ENCODE results near the gene NECAB3. TPM values are rescaled to one million over a fixed set of nuclear protein-coding genes. Genes with fewer than 3 reads are reported as not detected.
"Not testable (repeated sequence)": the region's sequence is repeated elsewhere in the genome, so short reads cannot be mapped to it uniquely, and the experiment has no call there.

Gene NECAB3
- total RNA-seq, 1 donor from 2014 or later: 58.6 TPM

DNA sequence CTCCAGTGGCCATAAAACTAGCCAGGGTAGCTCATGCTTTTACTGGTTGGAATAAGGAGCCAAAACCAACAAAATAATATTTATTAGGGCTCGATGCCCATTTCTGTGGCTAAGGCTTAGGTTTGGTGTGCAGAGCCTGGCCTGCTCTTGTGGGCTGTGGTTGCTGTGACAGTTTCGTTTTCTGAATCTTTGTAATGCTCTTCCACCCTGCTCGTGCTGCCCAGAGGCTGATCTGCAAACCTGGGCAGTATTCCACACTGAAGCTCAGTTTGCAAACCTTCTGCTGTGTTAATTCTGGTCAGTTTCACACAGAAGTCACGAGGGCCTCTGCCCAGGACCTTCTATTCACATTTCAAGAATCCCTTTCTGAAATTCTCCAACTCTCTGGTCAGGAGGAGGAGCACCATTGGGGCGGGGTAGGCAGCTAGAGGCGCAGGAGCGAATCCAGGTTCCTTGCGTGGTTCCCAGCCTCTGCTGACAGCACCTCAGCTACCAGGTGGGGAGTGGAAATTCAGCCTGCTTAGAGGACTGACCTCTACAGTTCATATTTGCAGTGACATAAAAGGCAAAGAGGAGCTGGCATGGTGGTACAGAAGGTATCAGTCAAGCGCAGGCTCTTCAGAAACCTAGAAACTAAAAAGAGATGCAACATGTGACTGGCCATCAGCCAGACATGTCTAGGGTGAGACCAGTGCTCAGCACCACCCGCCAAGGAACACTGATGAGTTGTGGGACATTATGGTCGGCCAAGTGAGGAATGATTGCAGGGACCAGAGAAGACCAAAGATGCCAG, 26.4 kb downstream of the NECAB3 start:
- Mint-ChIP-seq H3K36me3 (peaks cover 21% of the 10 kb centered on the region), H3K27me3 (ENCODE audit: low read depth) (no peaks in the 10 kb centered on the region), H3K9me3 (no peaks in the 10 kb centered on the region), H3K4me3 (no peak overlapping the region), H3K27ac (peak overlapping the region; percentile 77), H3K4me1 (peaks cover 48% of the 10 kb centered on the region)
- TF ChIP-seq, protein P1, sequence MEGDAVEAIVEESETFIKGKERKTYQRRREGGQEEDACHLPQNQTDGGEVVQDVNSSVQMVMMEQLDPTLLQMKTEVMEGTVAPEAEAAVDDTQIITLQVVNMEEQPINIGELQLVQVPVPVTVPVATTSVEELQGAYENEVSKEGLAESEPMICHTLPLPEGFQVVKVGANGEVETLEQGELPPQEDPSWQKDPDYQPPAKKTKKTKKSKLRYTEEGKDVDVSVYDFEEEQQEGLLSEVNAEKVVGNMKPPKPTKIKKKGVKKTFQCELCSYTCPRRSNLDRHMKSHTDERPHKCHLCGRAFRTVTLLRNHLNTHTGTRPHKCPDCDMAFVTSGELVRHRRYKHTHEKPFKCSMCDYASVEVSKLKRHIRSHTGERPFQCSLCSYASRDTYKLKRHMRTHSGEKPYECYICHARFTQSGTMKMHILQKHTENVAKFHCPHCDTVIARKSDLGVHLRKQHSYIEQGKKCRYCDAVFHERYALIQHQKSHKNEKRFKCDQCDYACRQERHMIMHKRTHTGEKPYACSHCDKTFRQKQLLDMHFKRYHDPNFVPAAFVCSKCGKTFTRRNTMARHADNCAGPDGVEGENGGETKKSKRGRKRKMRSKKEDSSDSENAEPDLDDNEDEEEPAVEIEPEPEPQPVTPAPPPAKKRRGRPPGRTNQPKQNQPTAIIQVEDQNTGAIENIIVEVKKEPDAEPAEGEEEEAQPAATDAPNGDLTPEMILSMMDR (IDR thresholded peaks at IDR 0.05; ENCODE audit: unreplicated experiment): no peak
- DNase-seq (ENCODE audit: low spot score in 2 of 2, unreplicated experiment in 2 of 2): no peak

DNA sequence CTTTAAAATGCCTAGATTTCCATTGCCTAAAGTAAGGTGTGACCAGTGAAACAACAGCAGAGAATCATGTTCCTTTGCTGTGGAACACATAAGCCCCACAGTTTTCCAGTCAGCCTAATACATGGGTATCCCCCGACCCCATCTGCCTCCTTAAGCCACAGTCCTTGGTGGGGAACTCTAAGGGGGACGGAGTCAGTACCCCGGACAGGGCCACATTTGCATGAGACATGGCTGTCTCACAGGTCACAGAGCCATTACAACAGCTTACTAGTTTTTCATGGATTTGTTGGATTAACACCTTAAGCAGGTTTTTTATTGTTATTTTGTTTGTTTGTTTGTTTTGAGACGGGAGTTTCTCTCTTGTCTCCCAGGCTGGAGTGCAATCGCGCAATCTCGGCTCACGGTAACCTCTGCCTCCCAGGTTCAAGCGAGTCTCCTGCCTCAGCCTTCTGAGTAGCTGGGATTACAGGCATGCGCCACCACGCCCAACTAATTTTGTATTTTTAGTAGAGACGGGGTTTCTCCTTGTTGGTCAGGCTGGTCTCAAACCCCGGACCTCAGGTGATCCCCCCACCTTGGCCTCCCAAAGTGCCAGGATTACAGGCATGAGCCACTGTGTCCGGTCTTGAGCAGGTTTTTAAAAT, 27.1 kb downstream of the NECAB3 start:
- not testable (repeated sequence) for H3K27me3 Mint-ChIP-seq (ENCODE audit: low read depth); H3K4me3 Mint-ChIP-seq; H3K27ac Mint-ChIP-seq; H3K9me3 Mint-ChIP-seq; DNase-seq (ENCODE audit: low spot score in 2 of 2, unreplicated experiment in 2 of 2)
- Mint-ChIP-seq H3K4me1 (peaks cover 43% of the 10 kb centered on the region), H3K36me3 (peaks cover 21% of the 10 kb centered on the region)

DNA sequence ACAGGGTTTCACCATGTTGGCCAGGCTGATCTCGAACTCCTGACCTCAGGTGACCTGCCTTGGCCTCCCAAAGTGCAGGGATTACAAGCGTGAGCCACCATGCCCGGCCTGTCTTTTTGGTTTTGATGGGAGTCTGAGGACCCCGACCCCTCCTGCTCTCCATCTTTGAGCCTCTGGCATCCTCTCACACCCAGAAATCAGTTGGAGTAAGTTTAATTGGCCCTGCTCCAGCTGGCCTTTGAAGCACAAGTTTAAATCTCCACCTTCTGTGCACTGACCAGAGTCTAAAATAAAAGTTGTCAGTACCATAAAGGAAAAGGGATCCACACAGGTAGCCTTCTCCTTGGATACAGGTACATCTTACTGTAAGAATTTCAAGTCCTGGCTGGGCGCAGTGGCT, 28.0 kb downstream of the NECAB3 start:
- Mint-ChIP-seq H3K27me3 (ENCODE audit: low read depth) (no peaks in the 10 kb centered on the region), H3K4me3 (no peak overlapping the region), H3K4me1 (peaks cover 34% of the 10 kb centered on the region), H3K9me3 (no peaks in the 10 kb centered on the region), H3K36me3 (peaks cover 23% of the 10 kb centered on the region), H3K27ac (no peak overlapping the region)
- no peak for DNase-seq (ENCODE audit: low spot score in 2 of 2, unreplicated experiment in 2 of 2)
- TF ChIP-seq, protein P1 (IDR thresholded peaks at IDR 0.05; ENCODE audit: unreplicated experiment): no peak

DNA sequence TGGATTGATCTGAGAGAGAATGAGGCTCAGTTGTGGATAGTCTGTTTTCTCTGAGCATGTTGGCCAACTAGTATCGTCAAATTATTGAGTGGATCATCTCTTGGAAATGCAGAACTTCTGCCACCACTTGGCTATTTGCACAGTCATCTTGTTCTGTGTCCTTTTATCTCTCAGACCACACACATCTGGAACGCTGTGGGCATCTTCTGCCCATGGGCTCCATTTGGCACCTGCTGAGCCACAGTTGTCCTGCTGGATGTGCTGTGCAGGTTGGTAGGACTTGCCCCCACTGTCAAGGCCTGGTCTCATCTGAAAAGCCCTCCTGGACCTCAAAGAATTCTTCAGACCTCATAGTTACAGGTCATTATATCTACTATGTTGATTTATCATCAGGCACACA, 28.8 kb downstream of the NECAB3 start:
- no peaks in the 10 kb centered on the region for H3K27me3 Mint-ChIP-seq (ENCODE audit: low read depth)
- H3K9me3 Mint-ChIP-seq: no peaks in the 10 kb centered on the region
- H3K4me3 Mint-ChIP-seq: no peak overlapping the region
- H3K36me3 Mint-ChIP-seq: peaks cover 26% of the 10 kb centered on the region
- H3K27ac Mint-ChIP-seq: no peak overlapping the region
- TF ChIP-seq, protein P1 (IDR thresholded peaks at IDR 0.05; ENCODE audit: unreplicated experiment): no peak
- peaks cover 27% of the 10 kb centered on the region for H3K4me1 Mint-ChIP-seq
- DNase-seq (ENCODE audit: low spot score in 2 of 2, unreplicated experiment in 2 of 2): no peak

DNA sequence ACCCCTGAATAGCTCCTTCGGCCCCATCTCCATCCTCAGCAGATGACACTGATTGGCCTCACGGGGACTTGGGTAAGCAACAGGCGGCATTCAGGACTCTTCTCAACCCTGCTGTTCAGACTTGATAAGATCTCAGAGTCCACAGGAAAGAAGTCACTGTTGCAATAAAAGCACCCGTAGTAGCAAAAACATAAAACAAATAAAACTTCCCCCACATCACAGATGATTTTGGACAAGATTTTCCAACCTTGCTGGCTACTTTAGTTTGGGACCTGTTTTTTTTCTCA, 29.2 kb downstream of the NECAB3 start:
- Mint-ChIP-seq H3K36me3 (peaks cover 29% of the 10 kb centered on the region), H3K27ac (no peak overlapping the region), H3K4me1 (peaks cover 24% of the 10 kb centered on the region), H3K4me3 (no peak overlapping the region), H3K27me3 (ENCODE audit: low read depth) (no peaks in the 10 kb centered on the region), H3K9me3 (no peaks in the 10 kb centered on the region)
- TF ChIP-seq, protein P1 (IDR thresholded peaks at IDR 0.05; ENCODE audit: unreplicated experiment): no peak
- no peak for DNase-seq (ENCODE audit: low spot score in 2 of 2, unreplicated experiment in 2 of 2)

GRCh38 chr20:33644313-33645071, 29.7 kb downstream of the NECAB3 start:
- Mint-ChIP-seq H3K4me1 (peaks cover 19% of the 10 kb centered on the region), H3K9me3 (no peaks in the 10 kb centered on the region), H3K36me3 (peaks cover 34% of the 10 kb centered on the region), H3K27me3 (ENCODE audit: low read depth) (no peaks in the 10 kb centered on the region), H3K27ac (no peak overlapping the region), H3K4me3 (no peak overlapping the region)
- DNase-seq (ENCODE audit: low spot score in 2 of 2, unreplicated experiment in 2 of 2): no peak
- TF ChIP-seq, protein P1 (IDR thresholded peaks at IDR 0.05; ENCODE audit: unreplicated experiment): no peak
